ENCODE data around the gene KANSL1. TPM values are rescaled to one million over a fixed set of nuclear protein-coding genes. Genes with fewer than 3 reads are reported as not detected.

Gene KANSL1
- total RNA-seq, 8 experiments from 2014 or later, result 36.9 to 96.5 (median 81.9) TPM

DNA sequence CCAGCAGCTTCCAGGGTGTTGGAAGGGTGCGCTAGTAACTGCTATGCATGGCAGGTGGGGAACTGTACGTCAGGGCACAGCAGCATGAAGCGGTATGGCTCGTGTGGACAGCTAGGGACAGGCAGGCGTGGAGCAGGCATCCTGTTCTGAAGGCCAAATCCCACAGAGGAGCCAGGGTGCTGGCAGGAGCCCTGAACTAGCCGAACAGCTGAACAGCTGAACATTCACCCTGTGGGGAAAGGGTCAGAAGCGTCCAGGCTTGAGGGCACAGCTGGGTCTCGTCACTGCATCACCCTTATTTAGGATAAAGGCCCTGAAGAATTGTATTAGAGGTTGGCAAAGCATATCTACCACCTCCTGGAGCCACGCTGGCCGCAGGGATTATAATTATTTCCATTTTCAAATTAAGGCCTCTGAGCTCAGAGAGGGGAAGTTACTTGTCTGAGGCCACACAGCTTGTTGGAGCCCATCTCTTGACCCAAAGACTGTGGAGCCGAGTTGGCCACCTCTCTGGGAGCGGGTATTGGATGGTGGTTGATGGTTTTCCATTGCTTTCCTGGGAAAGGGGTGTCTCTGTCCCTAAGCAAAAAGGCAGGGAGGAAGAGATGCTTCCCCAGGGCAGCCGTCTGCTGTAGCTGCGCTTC is 197.5 kb downstream of the KANSL1 start:
- Histone ChIP-seq H3K4me1 (replicated peaks in 1 of 2) (peaks cover 0 to 10% of the 10 kb centered on the region in 2 donors), H3K27ac (no peak overlapping the region), H3K4me3 (no peak overlapping the region)
- 47 to 96% (median 81%) methylated on average over 2 to 8 of the region's 14 CpGs; no CpG with 5 or more reads in 2 of the 10 experiments for WGBS, 10 experiments
- in situ Hi-C loops (cut with MboI; ENCODE audit: low pct_unique_long_range_greater_than_20kb in 2 of 9, low sequenced_read_pairs in 9 of 9, unreplicated experiment in 9 of 9), result no loop called here
- no peak for ATAC-seq (replicated peaks in 6 of 8)

DNA sequence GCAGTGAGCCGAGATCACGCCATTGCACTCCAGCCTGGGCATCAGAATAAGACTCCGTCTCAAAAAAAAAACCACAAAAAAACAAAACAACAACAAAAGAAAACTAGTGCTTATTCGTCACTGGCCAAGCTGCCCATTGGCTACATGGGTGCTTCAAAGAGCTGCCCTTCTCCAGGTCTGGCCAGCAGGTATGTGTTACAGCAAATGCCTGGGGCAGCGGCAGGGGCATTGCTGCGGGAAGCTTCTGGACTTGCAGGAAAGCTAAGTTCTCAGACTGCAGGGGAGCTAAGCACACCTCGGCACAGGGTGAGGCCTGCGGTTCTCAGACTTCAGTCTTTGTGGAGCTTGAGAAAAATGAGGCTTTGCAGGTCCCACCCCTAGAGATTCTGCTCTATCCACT is 198.2 kb downstream of the KANSL1 start:
- no peak overlapping the region for H3K4me3 ChIP-seq
- H3K27ac ChIP-seq, result no peak overlapping the region
- WGBS, 10 experiments, result 70 to 100% (median 89%) methylated on average over 1 to 6 of the region's 8 CpGs; no CpG with 5 or more reads in 4 of the 10 experiments
- no peak for ATAC-seq (replicated peaks in 6 of 8)
- in situ Hi-C loops (cut with MboI; ENCODE audit: low pct_unique_long_range_greater_than_20kb in 2 of 9, low sequenced_read_pairs in 9 of 9, unreplicated experiment in 9 of 9), result no loop called here
- peaks cover 0 to 10% of the 10 kb centered on the region in 2 donors for H3K4me1 ChIP-seq (replicated peaks in 1 of 2)

DNA sequence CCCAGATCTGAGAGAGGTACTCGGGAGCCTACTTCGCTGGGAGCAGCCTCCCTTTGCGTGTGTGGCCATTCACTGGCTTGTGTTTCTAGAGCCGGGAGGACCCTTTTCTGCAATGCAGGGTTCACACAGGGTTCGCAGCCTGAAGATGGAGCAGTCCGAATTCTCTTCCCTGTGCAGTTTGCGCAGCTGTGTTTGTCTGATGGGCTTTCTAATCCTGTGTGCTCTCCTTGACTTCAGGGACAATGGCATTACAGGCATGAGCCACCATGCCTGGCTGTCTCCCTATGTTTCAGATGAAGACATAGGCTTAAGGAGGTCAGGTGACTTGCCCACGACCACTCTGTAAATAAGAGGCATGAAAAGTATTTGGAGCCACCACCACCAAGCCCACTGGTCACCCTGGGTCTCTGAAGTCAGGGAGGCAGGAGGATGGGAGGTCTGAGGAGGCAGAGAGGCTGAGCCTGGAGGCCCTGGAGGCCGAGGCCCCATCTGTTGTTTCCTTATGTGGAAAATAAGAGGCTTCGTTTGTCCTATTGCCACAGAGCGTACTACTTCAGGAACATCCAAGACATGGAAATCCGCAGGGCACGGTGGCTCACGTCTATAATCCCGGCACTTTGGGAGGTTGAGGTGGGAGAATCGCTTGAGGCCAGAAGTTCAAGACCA is 199.1 kb downstream of the KANSL1 start:
- no peak overlapping the region for H3K27ac ChIP-seq
- H3K4me1 ChIP-seq (replicated peaks in 1 of 2), result peaks cover 0 to 10% of the 10 kb centered on the region in 2 donors
- peak in 1 of 8 experiments; percentile 74 for ATAC-seq (replicated peaks in 6 of 8)
- H3K4me3 ChIP-seq, result no peak overlapping the region
- in situ Hi-C loops (cut with MboI; ENCODE audit: low pct_unique_long_range_greater_than_20kb in 2 of 9, low sequenced_read_pairs in 9 of 9, unreplicated experiment in 9 of 9), result no loop called here
- 27 to 94% (median 58%) methylated on average over 2 to 7 of the region's 16 CpGs; no CpG with 5 or more reads in 2 of the 10 experiments for WGBS, 10 experiments

DNA sequence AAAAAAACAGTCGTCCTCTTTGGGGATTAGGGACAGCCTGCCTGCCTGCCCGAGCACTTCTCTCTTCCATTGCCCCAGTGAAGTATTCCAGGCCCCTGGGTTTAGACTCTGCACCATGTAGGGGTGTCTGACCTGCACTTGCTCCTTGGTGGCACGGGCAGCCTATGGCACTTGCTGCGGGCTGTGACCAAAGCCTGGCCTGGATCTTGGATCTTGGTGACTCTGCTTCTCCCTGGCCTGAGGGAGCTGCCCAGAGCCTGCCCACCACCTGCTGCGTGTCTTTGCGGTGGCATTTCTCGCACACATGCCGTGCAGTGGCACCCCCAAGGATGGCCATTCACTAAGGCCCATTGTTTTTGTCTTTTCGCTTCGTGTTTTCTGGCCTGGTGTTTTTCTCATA is 200.3 kb downstream of the KANSL1 start:
- in situ Hi-C loops (cut with MboI; ENCODE audit: low pct_unique_long_range_greater_than_20kb in 2 of 9, low sequenced_read_pairs in 9 of 9, unreplicated experiment in 9 of 9), result no loop called here
- Histone ChIP-seq H3K4me1 (replicated peaks in 1 of 2) (peaks cover 0 to 10% of the 10 kb centered on the region in 2 donors), H3K4me3 (no peak overlapping the region), H3K27ac (no peak overlapping the region)
- ATAC-seq (replicated peaks in 6 of 8), result peak in 2 of 8 experiments; percentile 45 to 59
- WGBS, 10 experiments, result 14 to 95% (median 88%) methylated on average over 1 to 6 of the region's 10 CpGs; no CpG with 5 or more reads in 4 of the 10 experiments

DNA sequence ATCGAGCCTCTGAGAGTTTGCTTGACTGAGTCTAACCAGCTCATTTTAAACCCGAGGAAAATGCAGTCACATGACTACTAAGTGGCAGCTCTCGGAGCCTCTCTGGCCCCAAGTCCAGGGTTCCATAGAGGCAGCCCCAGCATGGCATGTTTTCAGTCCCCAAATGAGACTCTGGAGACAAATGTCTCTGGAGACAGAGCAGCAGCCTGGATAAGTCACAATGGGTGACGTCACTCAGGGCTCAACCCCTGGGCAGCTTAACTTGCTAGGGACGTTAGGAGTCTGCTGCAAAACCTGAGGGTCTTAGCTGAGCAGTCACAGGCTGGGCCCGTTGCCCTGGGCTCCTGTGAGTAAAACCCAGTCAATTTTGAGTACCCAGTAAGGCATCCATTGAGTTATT is 201.1 kb downstream of the KANSL1 start:
- peaks cover 0 to 10% of the 10 kb centered on the region in 2 donors for H3K4me1 ChIP-seq (replicated peaks in 1 of 2)
- WGBS, 10 experiments, result 17 to 80% (median 51%) methylated on average over 1 to 6 of the region's 6 CpGs; no CpG with 5 or more reads in 2 of the 10 experiments
- H3K27ac ChIP-seq, result no peak overlapping the region
- peak in 3 of 8 experiments; percentile 10 to 43 (median 36) for ATAC-seq (replicated peaks in 6 of 8)
- no peak overlapping the region for H3K4me3 ChIP-seq
- in situ Hi-C loops (cut with MboI; ENCODE audit: low pct_unique_long_range_greater_than_20kb in 2 of 9, low sequenced_read_pairs in 9 of 9, unreplicated experiment in 9 of 9), result no loop called here

DNA sequence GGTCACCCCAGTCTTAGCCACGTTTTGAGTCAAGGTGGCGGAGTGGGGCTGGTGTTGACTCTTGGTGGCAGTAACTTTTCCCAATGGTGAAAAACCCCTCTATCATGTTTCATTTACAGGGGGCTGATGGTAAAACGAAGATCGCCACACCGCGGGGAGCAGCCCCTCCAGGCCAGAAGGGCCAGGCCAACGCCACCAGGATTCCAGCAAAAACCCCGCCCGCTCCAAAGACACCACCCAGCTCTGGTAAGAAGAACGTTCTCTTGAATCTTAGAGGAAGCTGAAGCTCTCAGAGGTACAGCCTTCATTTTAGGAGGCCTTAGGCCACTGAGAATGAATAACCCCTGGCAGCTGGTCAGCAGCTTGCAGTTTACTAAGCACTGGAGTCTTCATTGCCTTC is 201.9 kb downstream of the KANSL1 start:
- ATAC-seq (replicated peaks in 6 of 8), result peak in 2 of 8 experiments; percentile 39 to 46
- in situ Hi-C loops (cut with MboI; ENCODE audit: low pct_unique_long_range_greater_than_20kb in 2 of 9, low sequenced_read_pairs in 9 of 9, unreplicated experiment in 9 of 9), result no loop called here
- Histone ChIP-seq H3K4me3 (no peak overlapping the region), H3K4me1 (replicated peaks in 1 of 2) (peaks cover 0 to 10% of the 10 kb centered on the region in 2 donors), H3K27ac (no peak overlapping the region)
- WGBS, 10 experiments, result 70 to 92% (median 80%) methylated on average over 2 to 7 of the region's 10 CpGs; no CpG with 5 or more reads in 6 of the 10 experiments

DNA sequence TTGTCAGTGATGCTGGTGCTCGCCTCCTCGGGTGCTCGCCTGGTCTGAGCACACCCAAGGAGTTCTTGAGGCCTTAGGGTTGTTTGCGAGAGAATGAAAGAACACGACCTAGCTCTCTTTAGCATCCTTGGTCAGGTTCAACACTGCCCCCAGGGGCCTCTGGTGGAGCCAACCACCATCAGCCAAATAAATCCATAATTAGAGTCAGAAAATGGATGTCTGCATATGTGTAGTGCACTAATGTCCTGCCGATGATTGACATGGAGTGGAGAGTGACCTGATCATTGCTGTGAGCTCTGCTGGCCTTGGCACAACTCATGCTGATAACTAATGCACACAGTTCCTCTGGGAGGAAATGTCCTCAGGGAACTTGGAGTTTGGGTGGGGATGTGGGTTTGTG is 202.3 kb downstream of the KANSL1 start:
- WGBS, 10 experiments, result 40 to 100% (median 76%) methylated on average over 1 to 5 of the region's 6 CpGs; no CpG with 5 or more reads in 5 of the 10 experiments
- Histone ChIP-seq H3K4me3 (no peak overlapping the region), H3K27ac (no peak overlapping the region), H3K4me1 (replicated peaks in 1 of 2) (peaks cover 0 to 10% of the 10 kb centered on the region in 2 donors)
- peak in 3 of 8 experiments; percentile 31 to 75 (median 47) for ATAC-seq (replicated peaks in 6 of 8)
- in situ Hi-C loops (cut with MboI; ENCODE audit: low pct_unique_long_range_greater_than_20kb in 2 of 9, low sequenced_read_pairs in 9 of 9, unreplicated experiment in 9 of 9), result no loop called here

DNA sequence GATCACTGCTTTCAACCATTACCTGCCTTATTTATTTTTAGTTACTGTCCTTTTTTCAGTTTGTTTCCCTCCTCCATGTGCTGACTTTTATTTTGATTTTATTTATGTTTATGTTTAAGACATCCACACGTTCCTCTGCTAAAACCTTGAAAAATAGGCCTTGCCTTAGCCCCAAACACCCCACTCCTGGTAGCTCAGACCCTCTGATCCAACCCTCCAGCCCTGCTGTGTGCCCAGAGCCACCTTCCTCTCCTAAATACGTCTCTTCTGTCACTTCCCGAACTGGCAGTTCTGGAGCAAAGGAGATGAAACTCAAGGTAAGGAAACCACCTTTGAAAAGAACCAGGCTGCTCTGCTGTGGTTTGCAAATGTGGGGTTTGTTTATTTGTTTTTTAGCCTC is 203.5 kb downstream of the KANSL1 start:
- in situ Hi-C loops (cut with MboI; ENCODE audit: low pct_unique_long_range_greater_than_20kb in 2 of 9, low sequenced_read_pairs in 9 of 9, unreplicated experiment in 9 of 9), result no loop called here
- no peak overlapping the region for H3K4me3 ChIP-seq
- 14 to 97% (median 60%) methylated on average over 1 to 3 of the region's 3 CpGs for WGBS, 10 experiments

DNA sequence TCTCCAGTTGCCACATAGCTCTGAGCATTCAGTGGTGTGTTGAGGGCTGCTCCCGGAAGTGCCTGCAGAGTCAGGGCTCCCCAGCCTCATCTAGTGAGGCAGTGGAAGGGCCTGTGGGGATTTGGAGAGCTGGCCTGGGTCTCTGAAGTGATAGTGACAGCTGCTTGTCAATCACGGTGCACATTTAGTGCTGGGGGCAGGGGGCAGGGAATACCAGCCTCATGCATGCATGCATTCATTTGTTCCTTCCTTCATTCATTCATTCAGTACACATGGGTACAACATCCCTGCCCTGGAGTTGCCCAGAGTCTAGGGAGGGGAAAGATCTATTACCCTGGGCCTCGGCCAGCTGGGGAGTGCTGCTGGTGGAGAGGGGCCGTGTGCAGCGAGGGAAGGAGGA is 205.5 kb downstream of the KANSL1 start:
- H3K27ac ChIP-seq, result no peak overlapping the region

More for the DNA sequence above, 203.5 kb downstream of the KANSL1 start:
- Histone ChIP-seq H3K27ac (no peak overlapping the region), H3K4me1 (replicated peaks in 1 of 2) (peaks cover 0 to 10% of the 10 kb centered on the region in 2 donors)
- ATAC-seq (replicated peaks in 6 of 8), result no peak

DNA sequence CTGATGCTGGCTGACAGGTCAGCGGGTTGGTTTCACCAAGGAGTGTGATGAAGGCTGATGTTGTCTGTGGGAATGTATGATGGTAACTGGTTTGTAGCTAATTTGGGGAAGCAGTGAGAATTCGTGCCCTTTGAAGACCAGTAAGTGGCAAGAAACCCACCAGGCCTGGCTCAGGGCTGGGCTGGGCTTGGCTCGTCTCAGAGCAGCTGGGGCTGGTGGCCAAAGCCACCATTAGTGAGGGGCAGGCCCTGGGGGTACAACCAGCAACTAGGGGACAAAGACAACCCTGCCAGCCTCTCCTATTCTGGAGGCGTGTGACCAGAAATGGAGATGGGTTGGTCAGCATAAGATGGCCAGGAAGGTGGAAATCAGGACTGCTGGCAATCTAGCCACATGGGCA is 207.2 kb downstream of the KANSL1 start:
- no peak for ATAC-seq (replicated peaks in 6 of 8)
- in situ Hi-C loops (cut with MboI; ENCODE audit: low pct_unique_long_range_greater_than_20kb in 2 of 9, low sequenced_read_pairs in 9 of 9, unreplicated experiment in 9 of 9), result no loop called here

More for the DNA sequence above, 205.5 kb downstream of the KANSL1 start:
- 0 to 83% (median 60%) methylated on average over 1 to 2 of the region's 5 CpGs; no CpG with 5 or more reads in 5 of the 10 experiments for WGBS, 10 experiments
- Histone ChIP-seq H3K4me1 (replicated peaks in 1 of 2) (peaks cover 0 to 9% of the 10 kb centered on the region in 2 donors), H3K4me3 (no peak overlapping the region)
- ATAC-seq (replicated peaks in 6 of 8), result no peak
- in situ Hi-C loops (cut with MboI; ENCODE audit: low pct_unique_long_range_greater_than_20kb in 2 of 9, low sequenced_read_pairs in 9 of 9, unreplicated experiment in 9 of 9), result no loop called here

DNA sequence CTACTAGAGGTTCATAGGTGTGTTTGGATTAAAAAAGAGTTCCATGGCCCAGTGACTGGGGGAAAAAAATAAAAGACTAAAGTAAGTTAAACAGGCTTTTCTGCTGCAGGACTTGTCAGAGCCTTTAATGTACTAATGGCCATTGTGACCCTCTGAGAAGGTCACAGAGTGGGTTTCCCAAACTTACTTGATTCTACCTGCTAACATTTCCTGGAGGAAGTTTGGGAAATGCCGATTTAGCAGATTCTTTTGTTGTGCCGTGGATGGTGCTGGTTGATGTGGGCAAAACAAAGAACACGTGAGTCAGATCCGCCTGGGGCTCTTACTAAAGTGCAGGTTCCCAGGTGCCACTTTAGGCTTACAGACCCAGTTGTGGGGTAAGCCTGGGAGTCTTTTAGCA is 207.8 kb downstream of the KANSL1 start:
- no peak for ATAC-seq (replicated peaks in 6 of 8)
- in situ Hi-C loops (cut with MboI; ENCODE audit: low pct_unique_long_range_greater_than_20kb in 2 of 9, low sequenced_read_pairs in 9 of 9, unreplicated experiment in 9 of 9), result no loop called here
- WGBS, 10 experiments, result 7 to 100% (median 84%) methylated on average over 1 to 4 of the region's 4 CpGs; no CpG with 5 or more reads in 2 of the 10 experiments
- no peak overlapping the region for H3K27ac ChIP-seq
- H3K4me1 ChIP-seq (replicated peaks in 1 of 2), result peaks cover 0 to 3% of the 10 kb centered on the region in 2 donors
- no peak overlapping the region for H3K4me3 ChIP-seq

More for the DNA sequence above, 207.2 kb downstream of the KANSL1 start:
- Histone ChIP-seq H3K27ac (no peak overlapping the region), H3K4me3 (no peak overlapping the region), H3K4me1 (replicated peaks in 1 of 2) (peaks cover 0 to 3% of the 10 kb centered on the region in 2 donors)
- 71 to 100% (median 97%) methylated on average over 1 to 3 of the region's 4 CpGs; no CpG with 5 or more reads in 4 of the 10 experiments for WGBS, 10 experiments

DNA sequence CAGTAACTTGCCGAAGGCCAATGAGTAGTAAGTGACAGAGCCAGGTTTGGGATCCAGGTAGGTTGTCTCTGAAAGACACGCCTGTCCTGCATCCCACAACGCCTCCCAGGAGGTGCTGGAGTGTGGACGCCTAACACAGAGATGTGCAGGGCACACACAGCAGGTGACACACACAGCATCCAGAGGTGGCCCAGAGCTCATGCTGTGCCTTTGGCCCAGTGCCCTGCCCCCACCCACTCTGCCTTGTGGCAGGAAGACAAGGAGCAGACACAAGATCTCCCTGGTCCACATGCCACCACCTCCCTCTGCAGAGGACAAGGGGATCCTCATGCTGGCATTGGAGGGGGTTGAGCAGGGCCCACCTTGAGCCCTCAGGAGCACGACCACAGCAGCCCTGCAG is 208.9 kb downstream of the KANSL1 start:
- Histone ChIP-seq H3K27ac (no peak overlapping the region), H3K4me3 (no peak overlapping the region), H3K4me1 (replicated peaks in 1 of 2) (peaks cover 0 to 7% of the 10 kb centered on the region in 2 donors)
- in situ Hi-C loops (cut with MboI; ENCODE audit: low pct_unique_long_range_greater_than_20kb in 2 of 9, low sequenced_read_pairs in 9 of 9, unreplicated experiment in 9 of 9), result no loop called here
- no peak for ATAC-seq (replicated peaks in 6 of 8)
- WGBS, 10 experiments, result 100% methylated on average over 1 to 4 of the region's 5 CpGs; no CpG with 5 or more reads in 7 of the 10 experiments

DNA sequence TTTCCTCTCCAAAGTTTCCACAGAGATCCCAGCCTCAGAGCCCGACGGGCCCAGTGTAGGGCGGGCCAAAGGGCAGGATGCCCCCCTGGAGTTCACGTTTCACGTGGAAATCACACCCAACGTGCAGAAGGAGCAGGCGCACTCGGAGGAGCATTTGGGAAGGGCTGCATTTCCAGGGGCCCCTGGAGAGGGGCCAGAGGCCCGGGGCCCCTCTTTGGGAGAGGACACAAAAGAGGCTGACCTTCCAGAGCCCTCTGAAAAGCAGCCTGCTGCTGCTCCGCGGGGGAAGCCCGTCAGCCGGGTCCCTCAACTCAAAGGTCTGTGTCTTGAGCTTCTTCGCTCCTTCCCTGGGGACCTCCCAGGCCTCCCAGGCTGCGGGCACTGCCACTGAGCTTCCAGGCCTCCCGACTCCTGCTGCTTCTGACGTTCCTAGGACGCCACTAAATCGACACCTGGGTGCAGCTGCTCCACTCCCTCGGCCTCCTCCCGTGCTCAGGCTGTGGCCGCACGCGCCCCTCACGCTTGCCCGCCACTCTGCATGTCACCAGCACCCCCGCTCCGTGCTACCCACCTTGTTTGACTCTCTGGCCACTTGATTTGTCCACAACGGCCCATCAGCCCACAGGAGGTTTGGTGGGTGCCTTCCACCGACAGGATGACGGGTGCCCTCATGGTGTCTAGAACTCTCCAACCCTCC is 209.5 kb downstream of the KANSL1 start:
- ATAC-seq (replicated peaks in 6 of 8), result peak in 1 of 8 experiments; percentile 4
- Histone ChIP-seq H3K4me1 (replicated peaks in 1 of 2) (peaks cover 0 to 13% of the 10 kb centered on the region in 2 donors), H3K4me3 (no peak overlapping the region), H3K27ac (no peak overlapping the region)
- 71 to 88% (median 78%) methylated on average over 6 to 16 of the region's 31 CpGs; no CpG with 5 or more reads in 6 of the 10 experiments for WGBS, 10 experiments
- in situ Hi-C loops (cut with MboI; ENCODE audit: low pct_unique_long_range_greater_than_20kb in 2 of 9, low sequenced_read_pairs in 9 of 9, unreplicated experiment in 9 of 9), result no loop called here

All from motor neuron (in vitro differentiated cells).